GM13977 (cell line): ENCODE results near the gene LYRM1.
"Not testable (repeated sequence)": the region's sequence is repeated elsewhere in the genome, so short reads cannot be mapped to it uniquely, and the experiment has no call there.

Experiments used
- DNase-seq: peaks from one replicate; pipeline ENCODE4 v3.0.0; 2012; ENCODE audit warnings: low spot score
- CTCF ChIP-seq: IDR thresholded peaks from 2 replicates; pipeline ENCODE4 v1.5.1; 2012; ENCODE audit warnings: mild to moderate bottlenecking, control low read depth; ENCODE audit not compliant: insufficient read depth; ENCODE audit errors: extremely low read depth, missing control alignments
- in situ Hi-C: fragments of 300-500 bp; cut with MboI; formaldehyde crosslinking; loops from one replicate; pipeline ENCODE4 v1.12.0; 2022; ENCODE audit warnings: low sequenced_read_pairs, low pct_unique_long_range_greater_than_20kb, mixed read lengths, inconsistent platforms; ENCODE audit not compliant: unreplicated experiment

LYRM1 gene

GRCh38 chr16:20960899-20961298, 60.3 kb downstream of the LYRM1 start:
- no peak for TF ChIP-seq CTCF
- DNase-seq, result no peak
- in situ Hi-C loops, result no loop called here

- no peak for TF ChIP-seq CTCF
- in situ Hi-C loops, result no loop called here
These were observed 68.2 kb downstream of the LYRM1 start for GRCh38 chr16:20968765-20969164.

GRCh38 chr16:20969386-20969785, 68.8 kb downstream of the LYRM1 start:
- in situ Hi-C loops, result no loop called here
- DNase-seq, result no peak
- TF ChIP-seq CTCF, result no peak

More at GRCh38 chr16:20968765-20969164, 68.2 kb downstream of the LYRM1 start:
- no peak for DNase-seq

GRCh38 chr16:20971401-20971800, 70.8 kb downstream of the LYRM1 start:
- in situ Hi-C loops, result no loop called here
- no peak for DNase-seq
- no peak for TF ChIP-seq CTCF

- DNase-seq, in situ Hi-C loops: not testable (repeated sequence)
These were observed 72.6 kb downstream of the LYRM1 start for GRCh38 chr16:20973201-20973600.
